TTC549 (cell line): ENCODE results near the gene LNPK.
"Not testable (repeated sequence)": the region's sequence is repeated elsewhere in the genome, so short reads cannot be mapped to it uniquely, and the experiment has no call there.

Experiments used
- FAIRE-seq: peaks from 2 replicates; lab custom pipeline; 2012; peaks lifted over from hg19 to GRCh38; lab: Jason Lieb, UNC

LNPK gene, protein sequence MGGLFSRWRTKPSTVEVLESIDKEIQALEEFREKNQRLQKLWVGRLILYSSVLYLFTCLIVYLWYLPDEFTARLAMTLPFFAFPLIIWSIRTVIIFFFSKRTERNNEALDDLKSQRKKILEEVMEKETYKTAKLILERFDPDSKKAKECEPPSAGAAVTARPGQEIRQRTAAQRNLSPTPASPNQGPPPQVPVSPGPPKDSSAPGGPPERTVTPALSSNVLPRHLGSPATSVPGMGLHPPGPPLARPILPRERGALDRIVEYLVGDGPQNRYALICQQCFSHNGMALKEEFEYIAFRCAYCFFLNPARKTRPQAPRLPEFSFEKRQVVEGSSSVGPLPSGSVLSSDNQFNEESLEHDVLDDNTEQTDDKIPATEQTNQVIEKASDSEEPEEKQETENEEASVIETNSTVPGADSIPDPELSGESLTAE

DNA sequence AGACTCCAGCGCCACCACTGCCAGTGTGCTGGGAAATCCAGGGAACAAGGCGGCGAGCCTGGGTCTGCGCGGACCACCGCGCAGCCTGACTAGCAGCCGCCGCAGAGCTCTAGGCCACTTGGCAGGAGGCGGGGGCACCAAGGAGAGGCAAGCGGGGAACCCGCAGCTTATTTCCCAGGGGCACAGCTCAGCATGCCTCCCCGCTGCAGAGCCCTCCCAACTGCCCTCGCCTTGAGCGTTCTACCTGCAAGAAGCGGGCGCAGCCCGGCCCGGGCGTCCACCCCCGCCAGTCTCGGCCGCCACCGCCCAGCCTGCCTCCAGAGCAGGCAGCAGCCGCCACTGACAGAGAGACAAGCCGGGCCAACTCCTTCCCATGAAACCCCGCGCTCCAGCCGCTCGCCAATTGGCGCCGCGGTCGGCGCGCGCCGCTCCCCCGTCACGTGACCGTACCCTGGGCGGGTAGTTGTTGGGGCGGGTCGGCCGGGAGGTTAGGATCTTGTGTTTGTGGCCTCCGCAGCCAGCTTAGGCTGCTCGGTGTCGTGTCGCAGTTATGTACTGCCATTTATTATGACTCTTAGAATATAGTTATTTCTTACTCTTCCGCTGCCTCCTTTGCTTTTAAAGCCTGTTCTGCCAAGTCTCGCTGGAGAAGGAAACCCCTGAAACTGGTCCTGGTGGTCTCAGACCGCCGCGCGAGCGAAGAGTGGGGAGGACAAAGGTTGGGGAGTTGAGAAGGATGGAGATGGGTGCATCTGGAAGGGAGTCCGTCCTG lies at the start of gene LNPK:
Gene LNPK (minus strand): TSS at position 352 of the 772 bp plus-strand sequence. CDS start 6,683 bp downstream, outside the sequence.
- FAIRE-seq = peak; percentile 70

DNA sequence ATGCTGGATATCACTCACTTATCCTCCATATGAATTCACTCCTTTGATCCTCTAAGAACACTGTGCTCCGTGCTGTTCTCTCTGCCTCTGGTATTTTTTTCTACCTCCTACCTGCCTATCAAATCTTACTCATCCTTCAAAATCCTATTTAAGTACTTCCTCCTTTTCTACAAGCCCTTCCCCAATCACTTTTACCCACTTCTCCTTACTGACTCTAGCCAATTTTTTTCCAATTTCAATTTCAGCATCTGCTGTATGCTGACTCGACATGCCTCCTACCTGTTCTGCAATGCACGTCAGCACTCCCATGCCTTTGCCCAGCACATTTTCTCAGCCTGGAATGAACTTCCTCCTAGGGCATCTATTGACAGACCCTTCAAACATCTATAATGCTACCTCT lies 37.3 kb upstream of the LNPK start:
- FAIRE-seq = no peak

DNA sequence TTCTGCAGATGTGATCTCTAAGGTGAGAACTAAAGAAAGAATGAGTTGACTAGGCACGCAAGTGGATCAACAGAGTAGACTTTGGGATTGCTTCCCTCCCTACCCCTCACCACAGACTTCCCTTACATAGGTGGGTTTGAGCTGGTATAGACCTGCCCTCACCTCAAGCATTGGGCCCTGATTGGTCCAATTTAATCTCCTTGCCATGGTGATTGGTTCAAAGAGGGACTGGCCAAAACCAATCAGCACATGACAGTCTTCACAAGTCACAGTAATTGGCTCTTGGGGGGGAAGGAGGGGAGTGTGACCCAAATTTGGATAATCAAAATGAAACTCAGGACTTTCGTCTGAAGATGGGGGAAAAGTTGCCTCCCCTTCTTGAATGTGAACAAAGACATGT lies 36.6 kb upstream of the LNPK start:
- no peak for FAIRE-seq

GRCh38 chr2:176035013-176035691 lies 33.1 kb upstream of the LNPK start:
- FAIRE-seq = no peak

DNA sequence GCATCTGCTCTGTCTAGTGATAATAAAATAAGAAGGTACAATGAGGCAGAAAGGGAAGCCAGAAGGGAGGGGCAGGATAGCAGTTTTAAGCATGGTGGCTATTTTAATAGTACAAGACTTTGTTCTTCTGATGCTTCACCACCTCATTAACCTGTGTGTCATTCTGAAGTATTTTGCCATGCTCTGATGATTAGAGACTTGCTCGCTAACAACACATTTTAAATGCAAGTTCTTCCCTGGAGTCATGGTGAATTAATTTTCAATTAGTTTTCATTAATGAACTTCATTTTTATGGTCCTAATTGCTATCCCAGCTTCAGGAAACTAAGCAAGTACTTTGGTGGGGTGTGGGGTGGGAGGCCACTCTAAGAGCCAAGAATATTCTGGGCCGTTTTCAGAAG lies 25.7 kb upstream of the LNPK start:
- no peak for FAIRE-seq

GRCh38 chr2:176025932-176026331 lies 23.9 kb upstream of the LNPK start:
- FAIRE-seq = no peak

- FAIRE-seq = no peak
Observed at GRCh38 chr2:176024083-176024482, 22.0 kb upstream of the LNPK start.

DNA sequence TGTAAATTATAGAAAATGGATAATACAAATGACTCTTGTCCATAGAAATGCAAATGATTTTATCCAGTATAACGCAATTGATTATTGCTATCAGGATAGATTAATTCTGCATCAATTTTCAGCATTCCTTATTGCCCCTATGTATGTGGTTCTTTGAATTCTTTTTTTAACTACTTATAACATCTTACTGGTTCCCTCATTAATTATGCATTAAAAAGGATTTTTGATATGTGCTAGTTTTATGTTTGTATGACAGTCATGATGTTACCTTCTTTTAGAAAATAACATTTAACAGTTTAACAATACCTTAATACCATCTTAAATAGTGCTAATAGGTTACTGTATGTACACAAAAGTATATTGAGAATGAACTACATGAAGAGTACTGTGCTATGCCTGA lies 20.0 kb upstream of the LNPK start:
- FAIRE-seq = no peak

DNA sequence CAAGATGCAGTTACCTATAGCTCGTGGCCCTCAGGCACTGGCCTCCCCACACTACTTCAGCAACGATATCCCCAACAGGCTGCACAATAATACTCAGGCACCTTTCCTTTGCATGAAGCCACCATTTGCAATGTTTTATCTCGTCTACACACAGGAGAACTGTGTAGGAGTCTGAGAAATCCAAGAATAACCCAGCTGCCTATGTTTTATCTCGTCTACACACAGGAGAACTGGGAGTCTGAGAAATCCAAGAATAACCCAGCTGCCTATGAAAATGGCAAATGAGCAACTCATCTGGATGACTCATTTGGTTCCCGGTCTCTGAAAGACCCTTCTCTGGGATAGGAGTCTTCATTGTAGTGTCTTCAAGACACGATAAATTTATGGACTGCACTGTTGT lies 18.3 kb upstream of the LNPK start:
- FAIRE-seq = no peak

GRCh38 chr2:176018708-176019107 lies 16.6 kb upstream of the LNPK start:
- FAIRE-seq = no peak

GRCh38 chr2:176009445-176009844 lies 7.4 kb upstream of the LNPK start:
- FAIRE-seq = no peak

DNA sequence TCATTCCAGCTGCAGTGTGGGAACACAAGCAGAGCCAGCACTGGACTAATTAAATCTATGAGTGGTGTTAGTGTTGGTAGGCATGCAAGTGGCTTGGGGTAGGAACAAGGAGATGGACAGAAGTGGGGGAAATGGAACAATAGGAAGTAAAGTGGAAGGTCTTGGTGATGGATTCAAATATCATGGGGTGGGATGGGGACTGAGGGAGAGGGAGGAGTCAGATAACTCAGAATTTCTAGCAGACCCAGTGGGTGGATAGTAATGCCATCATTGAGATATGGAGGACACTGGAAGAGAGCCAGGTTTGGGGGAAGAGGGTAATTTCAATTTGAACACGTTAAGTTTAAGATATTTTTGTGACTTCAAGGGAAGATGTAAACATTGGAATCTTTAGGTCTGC lies 2.9 kb upstream of the LNPK start:
- no peak for FAIRE-seq

DNA sequence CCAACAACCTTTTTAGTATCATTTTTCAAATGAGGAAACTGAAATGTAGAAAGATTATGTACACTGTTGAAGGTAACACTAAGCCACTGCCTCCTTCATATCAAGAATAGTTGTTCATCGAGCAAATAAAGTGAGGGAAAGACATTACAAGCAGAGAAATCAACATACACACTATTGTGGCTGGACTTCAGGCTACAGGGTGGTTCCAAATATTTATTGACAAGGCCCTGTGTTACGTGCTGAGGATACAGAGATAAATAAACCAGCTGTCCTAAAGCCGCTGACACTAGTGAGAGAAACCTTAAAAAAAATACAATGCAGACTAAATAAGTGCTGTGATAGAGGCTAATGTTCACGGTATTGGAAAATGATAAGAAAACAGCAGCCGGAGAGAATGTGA lies 1.9 kb upstream of the LNPK start:
- FAIRE-seq = no peak

DNA sequence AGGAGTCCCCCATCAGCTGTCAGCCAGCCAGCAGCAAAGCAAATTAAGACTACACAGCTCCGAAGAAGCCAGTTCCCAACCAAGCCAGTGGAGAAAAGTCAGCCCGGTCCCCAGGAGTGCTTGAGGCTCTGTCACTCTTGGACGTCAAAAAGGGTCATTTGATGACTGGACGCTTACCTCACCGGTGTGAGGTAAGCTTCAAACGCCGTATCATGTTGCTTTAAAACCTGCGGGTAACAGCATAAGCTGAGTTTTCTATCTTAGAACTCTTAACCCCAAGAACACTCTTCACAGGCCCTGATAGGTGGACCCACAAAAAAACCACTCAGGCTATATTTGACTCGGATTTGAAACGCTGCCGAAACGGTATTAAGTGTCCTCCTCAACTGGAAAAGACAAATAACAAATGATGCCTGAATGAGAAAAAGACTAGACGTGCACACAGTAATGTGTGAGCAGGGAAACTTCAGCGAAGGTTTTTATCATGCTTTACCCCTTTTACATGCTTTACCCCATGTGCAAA lies 682 bp upstream of the LNPK start:
- no peak for FAIRE-seq

GRCh38 chr2:176001281-176001915 lies 669 bp downstream of the LNPK start:
- FAIRE-seq = no peak

DNA sequence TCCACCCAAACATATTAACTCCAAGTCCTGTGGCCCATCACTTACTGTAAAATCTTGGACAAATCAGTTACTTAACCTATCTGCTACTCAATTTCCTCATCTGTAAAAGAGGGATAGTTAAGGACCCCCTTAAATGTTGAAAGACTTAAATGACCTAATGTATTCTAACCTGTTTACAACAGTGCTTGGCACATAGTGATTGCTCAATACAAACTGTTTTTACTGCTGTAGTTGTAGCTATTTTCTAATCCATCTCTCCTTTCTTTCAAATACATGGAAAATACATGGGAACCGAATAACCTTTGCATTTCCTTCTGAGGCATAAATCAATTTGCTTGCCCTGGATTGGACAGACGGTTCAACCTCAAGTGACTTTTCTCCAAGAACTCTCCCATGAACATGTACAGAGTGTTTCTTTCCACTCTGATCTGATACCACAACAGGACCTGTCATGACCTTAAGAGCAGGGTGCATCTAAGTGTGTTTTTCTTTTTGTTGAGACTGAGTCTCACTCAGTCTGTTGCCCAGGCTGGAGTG lies 2.7 kb downstream of the LNPK start:
- no peak for FAIRE-seq

- FAIRE-seq = no peak
Observed at GRCh38 chr2:175990099-175990498, 12.0 kb downstream of the LNPK start.

DNA sequence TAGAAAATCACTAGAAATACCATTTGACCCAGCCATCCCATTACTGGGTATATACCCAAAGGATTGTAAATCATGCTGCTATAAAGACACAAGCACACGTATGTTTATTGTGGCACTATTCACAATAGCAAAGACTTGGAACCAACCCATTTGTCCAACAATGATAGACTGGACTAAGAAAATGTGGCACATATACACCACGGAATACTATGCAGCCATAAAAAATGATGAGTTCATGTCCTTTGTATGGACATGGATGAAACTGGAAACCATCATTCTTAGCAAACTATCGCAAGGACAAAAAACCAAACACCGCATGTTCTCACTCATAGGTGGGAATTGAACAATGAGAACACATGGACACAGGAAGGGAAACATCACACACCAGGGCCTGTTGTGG lies 14.9 kb downstream of the LNPK start:
- not testable (repeated sequence) for FAIRE-seq

GRCh38 chr2:175984846-175985245 lies 17.2 kb downstream of the LNPK start:
- no peak for FAIRE-seq

- no peak for FAIRE-seq
Observed at GRCh38 chr2:175981551-175981950, 20.5 kb downstream of the LNPK start.

GRCh38 chr2:175976391-175977157 lies 25.5 kb downstream of the LNPK start:
- no peak for FAIRE-seq
